Pericardium fibroblast (primary cell): Measurements from ENCODE around the gene GC. TPM values are rescaled to one million over a fixed set of nuclear protein-coding genes. Genes with fewer than 3 reads are reported as not detected.

Source experiments
- total RNA-seq: library from RNA; depleted of rRNA; stranded (reverse); fragments of >200 nt; gene quantifications from 2 replicates; pipeline ENCODE4 v1.2.3, GENCODE V29; 2015

The GC gene
- total RNA-seq = not detected in 2 replicates

DNA sequence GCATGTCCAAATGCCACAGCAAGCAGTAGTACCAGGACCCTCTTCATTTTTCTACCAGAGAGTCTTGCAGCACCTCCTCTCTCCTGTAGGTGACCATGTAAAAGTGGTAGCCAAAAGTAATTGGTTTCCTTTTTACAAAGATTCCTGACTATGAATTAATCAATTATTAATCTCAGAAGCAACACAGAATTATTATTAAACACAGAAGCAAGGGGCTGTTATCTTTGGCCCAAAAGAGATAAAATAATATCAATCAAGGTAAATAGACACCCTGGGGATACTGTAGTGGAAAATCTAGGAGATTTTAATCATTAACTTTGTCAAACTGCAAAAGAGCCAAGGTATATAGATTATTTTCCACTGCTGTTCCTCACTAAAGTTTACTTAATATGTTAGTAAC, at the start of gene GC:
Gene GC (minus strand): TSS at position 108 of the 400 bp plus-strand sequence. CDS start 61 bp downstream, at position 47.

Other genes starting within 250 kb of the GC start
- gene NPFFR2, start 247.9 kb upstream of the GC start, total RNA-seq = not detected in 2 replicates